GM12878 (cell line): Measurements from ENCODE around the gene ETS1.

Experiments
- CREB1 ChIP-seq: IDR thresholded peaks from 2 replicates; pipeline ENCODE4 v1.6.1; 2012; ENCODE audit warnings: low read depth, mild to moderate bottlenecking, inconsistent platforms
- CREM ChIP-seq: IDR thresholded peaks from 2 replicates; pipeline ENCODE4 v1.6.1; 2014; ENCODE audit warnings: antibody characterized with exemption, low read depth
- EP300 ChIP-seq, 2 experiments: fragments of 150-350 bp in 1 of 2; IDR thresholded peaks; 2 replicates each; pipeline ENCODE4 v1.6.1; 2011 to 2012; ENCODE audit warnings: low read depth in 2 of 2, low read length in 2 of 2, borderline replicate concordance in 1 of 2, improper control_type of control experiment in 1 of 2, inconsistent platforms in 1 of 2; ENCODE audit not compliant: control insufficient read depth in 1 of 2
- POLR2A ChIP-seq: IDR thresholded peaks from 2 replicates; pipeline ENCODE4 v1.6.1; 2011; ENCODE audit warnings: low read depth, mild to moderate bottlenecking, low read length
- POLR2AphosphoS2 ChIP-seq: IDR thresholded peaks from 2 replicates; pipeline ENCODE4 v1.6.1; 2011; ENCODE audit warnings: low read depth, mild to moderate bottlenecking, low read length, improper control_type of control experiment, moderate library complexity
- TAF1 ChIP-seq: IDR thresholded peaks from 2 replicates; pipeline ENCODE4 v1.6.1; 2011; ENCODE audit warnings: mild to moderate bottlenecking, low read depth, low read length, borderline replicate concordance
- WRNIP1 ChIP-seq: IDR thresholded peaks from 2 replicates; pipeline ENCODE4 v1.6.1; 2011; ENCODE audit warnings: low read depth, low read length, improper control_type of control experiment, borderline replicate concordance
- TF ChIP-seq, protein P1 (sequence below), 3 experiments: IDR thresholded peaks in 2 of 3; conservative IDR thresholded peaks in 1 of 3; 2 replicates each; pipeline ENCODE4 v1.5.1; 2011; ENCODE audit warnings: low read depth in 3 of 3, low read length in 3 of 3, mild to moderate bottlenecking in 3 of 3, control low read depth in 2 of 3, moderate library complexity in 2 of 3, inconsistent platforms in 1 of 3, mixed read lengths in 1 of 3; ENCODE audit not compliant: control insufficient read depth in 2 of 3, insufficient read depth in 1 of 3; ENCODE audit errors: extremely low read depth in 1 of 3

- TF ChIP-seq CREB1 (no peak), EP300 (IDR thresholded peaks at IDR 0.05; ENCODE audit: borderline replicate concordance in 1 of 2, control insufficient read depth in 1 of 2, low read depth in 2 of 2, low read length in 2 of 2) (no peak), TAF1 (no peak), POLR2AphosphoS2 (no peak), WRNIP1 (no peak), CREM (no peak), POLR2A (no peak; the same call in 1 of the 2 replicates)
- TF ChIP-seq, protein P1, sequence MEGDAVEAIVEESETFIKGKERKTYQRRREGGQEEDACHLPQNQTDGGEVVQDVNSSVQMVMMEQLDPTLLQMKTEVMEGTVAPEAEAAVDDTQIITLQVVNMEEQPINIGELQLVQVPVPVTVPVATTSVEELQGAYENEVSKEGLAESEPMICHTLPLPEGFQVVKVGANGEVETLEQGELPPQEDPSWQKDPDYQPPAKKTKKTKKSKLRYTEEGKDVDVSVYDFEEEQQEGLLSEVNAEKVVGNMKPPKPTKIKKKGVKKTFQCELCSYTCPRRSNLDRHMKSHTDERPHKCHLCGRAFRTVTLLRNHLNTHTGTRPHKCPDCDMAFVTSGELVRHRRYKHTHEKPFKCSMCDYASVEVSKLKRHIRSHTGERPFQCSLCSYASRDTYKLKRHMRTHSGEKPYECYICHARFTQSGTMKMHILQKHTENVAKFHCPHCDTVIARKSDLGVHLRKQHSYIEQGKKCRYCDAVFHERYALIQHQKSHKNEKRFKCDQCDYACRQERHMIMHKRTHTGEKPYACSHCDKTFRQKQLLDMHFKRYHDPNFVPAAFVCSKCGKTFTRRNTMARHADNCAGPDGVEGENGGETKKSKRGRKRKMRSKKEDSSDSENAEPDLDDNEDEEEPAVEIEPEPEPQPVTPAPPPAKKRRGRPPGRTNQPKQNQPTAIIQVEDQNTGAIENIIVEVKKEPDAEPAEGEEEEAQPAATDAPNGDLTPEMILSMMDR (IDR thresholded peaks at IDR 0.05 in 2 of 3, conservative IDR thresholded peaks at IDR 0.05 in 1 of 3; ENCODE audit: control insufficient read depth in 2 of 3, extremely low read depth in 1 of 3, insufficient read depth in 1 of 3, low read depth in 3 of 3, low read length in 3 of 3), result no peak
Observed at GRCh38 chr11:128468111-128468510, 119.2 kb downstream of the ETS1 start.
